Sigmoid colon (tissue), 4 donors: ENCODE data around the gene SYNGR3.

Experiments used
- EP300 ChIP-seq, 4 donors: sonication (generic); formaldehyde crosslinking; IDR thresholded peaks; one replicate each; pipeline ENCODE4 v1.6.1; 2017; ENCODE audit warnings: antibody characterized with exemption in 4 of 4
- POLR2A ChIP-seq, 2 donors: fragments of 450-650 bp; IDR thresholded peaks; one replicate each; pipeline ENCODE4 v1.6.1; 2016; ENCODE audit warnings: antibody characterized with exemption in 2 of 2, mild to moderate bottlenecking in 2 of 2, moderate library complexity in 2 of 2
- TF ChIP-seq, protein P1 (sequence below), 4 experiments: fragments of 450-650 bp in 3 of 4; fragments of 200-600 bp in 1 of 4; IDR thresholded peaks; one replicate each; pipeline ENCODE4 v1.5.1; 2016 to 2019; ENCODE audit warnings: antibody characterized with exemption in 4 of 4, mild to moderate bottlenecking in 3 of 4, moderate library complexity in 2 of 4

DNA sequence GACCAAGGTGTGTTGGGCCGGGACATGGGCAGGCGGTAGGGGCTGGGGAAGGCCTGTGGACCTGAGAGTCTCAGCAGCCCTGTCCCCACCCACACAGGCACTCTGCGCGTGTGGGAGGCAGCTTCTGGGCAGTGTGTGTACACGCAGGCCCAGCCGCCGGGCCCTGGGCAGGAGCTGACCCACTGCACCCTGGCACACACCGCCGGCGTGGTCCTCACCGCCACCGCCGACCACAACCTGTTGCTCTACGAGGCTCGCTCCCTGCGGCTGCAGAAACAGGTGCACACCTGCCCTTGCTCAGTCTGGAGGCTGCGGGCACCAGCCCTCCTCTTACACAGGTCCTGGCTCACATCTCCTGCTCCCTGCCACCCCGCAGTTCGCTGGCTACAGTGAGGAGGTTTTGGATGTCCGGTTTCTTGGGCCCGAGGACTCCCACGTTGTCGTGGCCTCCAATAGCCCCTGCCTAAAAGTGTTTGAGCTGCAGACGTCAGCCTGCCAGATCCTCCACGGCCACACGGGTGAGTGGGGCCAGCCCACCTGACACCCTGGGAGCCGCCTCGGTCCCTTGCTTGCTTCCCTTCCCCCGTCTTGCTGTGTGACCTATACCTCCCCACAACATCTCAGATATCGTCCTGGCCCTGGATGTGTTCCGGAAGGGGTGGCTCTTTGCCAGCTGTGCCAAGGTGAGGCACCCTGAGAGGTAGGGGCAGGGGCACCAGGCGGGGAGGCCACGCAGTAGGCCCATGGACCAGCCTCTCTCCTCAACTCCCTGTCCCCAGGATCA, 14.1 kb upstream of the SYNGR3 start:
- TF ChIP-seq EP300 (IDR thresholded peaks at IDR 0.05) (no peak), POLR2A (IDR thresholded peaks at IDR 0.05) (no peak)
- TF ChIP-seq, protein P1, sequence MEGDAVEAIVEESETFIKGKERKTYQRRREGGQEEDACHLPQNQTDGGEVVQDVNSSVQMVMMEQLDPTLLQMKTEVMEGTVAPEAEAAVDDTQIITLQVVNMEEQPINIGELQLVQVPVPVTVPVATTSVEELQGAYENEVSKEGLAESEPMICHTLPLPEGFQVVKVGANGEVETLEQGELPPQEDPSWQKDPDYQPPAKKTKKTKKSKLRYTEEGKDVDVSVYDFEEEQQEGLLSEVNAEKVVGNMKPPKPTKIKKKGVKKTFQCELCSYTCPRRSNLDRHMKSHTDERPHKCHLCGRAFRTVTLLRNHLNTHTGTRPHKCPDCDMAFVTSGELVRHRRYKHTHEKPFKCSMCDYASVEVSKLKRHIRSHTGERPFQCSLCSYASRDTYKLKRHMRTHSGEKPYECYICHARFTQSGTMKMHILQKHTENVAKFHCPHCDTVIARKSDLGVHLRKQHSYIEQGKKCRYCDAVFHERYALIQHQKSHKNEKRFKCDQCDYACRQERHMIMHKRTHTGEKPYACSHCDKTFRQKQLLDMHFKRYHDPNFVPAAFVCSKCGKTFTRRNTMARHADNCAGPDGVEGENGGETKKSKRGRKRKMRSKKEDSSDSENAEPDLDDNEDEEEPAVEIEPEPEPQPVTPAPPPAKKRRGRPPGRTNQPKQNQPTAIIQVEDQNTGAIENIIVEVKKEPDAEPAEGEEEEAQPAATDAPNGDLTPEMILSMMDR (IDR thresholded peaks at IDR 0.05), result no peak
